GM10248 (cell line): ENCODE data around the gene PEAK3.

ENCODE experiments used
- CTCF ChIA-PET: fragments of 300-600 bp; sonication (Branson Sonifier 250); formaldehyde crosslinking; extraction: SDS; loops from one replicate; lab custom pipeline; 2021; ENCODE audit warnings: antibody characterized with exemption; lab: Yijun Ruan, JAX
- POLR2A ChIA-PET: fragments of 350-650 bp; sonication (Branson Sonifier 250); formaldehyde crosslinking; extraction: SDS; loops from one replicate; lab custom pipeline; 2020; ENCODE audit warnings: antibody characterized with exemption; lab: Yijun Ruan, JAX
- DNase-seq: peaks from one replicate; pipeline ENCODE4 v3.0.0; 2012; ENCODE audit errors: extremely low spot score
- TF ChIP-seq, protein P1 (sequence below): IDR thresholded peaks from 2 replicates; pipeline ENCODE4 v1.5.1; 2012; ENCODE audit warnings: mild to moderate bottlenecking, low read depth; ENCODE audit errors: extremely low read depth, missing control alignments, control extremely low read depth

Gene PEAK3

DNA sequence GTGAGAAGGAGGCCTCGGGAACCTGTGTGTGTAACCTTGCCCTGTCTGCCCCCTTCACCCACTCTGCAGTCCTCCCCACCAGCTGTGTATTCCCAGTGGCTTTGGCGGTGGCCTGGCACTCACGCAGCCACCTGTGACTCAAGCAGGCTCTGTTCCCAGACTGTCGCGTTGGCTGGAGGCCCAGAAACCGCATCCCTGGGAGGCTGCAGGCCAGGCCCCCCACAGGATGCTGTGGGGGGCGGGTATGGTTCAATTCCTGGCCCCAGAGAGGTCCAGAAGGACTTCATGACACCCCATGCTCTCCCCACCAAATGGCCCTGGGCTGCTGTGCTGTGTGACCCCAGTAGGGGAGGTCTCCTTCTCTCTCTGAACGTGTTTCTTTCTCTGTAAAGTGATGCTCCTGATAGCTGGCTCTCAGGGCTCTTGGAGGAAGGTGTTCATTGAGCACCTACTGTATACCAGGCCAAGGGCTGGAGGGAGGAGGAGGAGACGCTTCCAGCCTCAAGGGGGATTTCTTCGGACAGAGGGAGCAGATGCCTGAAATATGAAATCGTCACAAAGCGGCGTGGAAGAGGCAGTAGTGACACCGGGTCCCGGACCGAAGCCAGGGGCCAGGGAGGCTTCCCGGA, 27.9 kb upstream of the PEAK3 start:
- TF ChIP-seq, protein P1, sequence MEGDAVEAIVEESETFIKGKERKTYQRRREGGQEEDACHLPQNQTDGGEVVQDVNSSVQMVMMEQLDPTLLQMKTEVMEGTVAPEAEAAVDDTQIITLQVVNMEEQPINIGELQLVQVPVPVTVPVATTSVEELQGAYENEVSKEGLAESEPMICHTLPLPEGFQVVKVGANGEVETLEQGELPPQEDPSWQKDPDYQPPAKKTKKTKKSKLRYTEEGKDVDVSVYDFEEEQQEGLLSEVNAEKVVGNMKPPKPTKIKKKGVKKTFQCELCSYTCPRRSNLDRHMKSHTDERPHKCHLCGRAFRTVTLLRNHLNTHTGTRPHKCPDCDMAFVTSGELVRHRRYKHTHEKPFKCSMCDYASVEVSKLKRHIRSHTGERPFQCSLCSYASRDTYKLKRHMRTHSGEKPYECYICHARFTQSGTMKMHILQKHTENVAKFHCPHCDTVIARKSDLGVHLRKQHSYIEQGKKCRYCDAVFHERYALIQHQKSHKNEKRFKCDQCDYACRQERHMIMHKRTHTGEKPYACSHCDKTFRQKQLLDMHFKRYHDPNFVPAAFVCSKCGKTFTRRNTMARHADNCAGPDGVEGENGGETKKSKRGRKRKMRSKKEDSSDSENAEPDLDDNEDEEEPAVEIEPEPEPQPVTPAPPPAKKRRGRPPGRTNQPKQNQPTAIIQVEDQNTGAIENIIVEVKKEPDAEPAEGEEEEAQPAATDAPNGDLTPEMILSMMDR: no peak
- ChIA-PET POLR2A (no interaction called here), CTCF (no interaction called here)
- DNase-seq: no peak

DNA sequence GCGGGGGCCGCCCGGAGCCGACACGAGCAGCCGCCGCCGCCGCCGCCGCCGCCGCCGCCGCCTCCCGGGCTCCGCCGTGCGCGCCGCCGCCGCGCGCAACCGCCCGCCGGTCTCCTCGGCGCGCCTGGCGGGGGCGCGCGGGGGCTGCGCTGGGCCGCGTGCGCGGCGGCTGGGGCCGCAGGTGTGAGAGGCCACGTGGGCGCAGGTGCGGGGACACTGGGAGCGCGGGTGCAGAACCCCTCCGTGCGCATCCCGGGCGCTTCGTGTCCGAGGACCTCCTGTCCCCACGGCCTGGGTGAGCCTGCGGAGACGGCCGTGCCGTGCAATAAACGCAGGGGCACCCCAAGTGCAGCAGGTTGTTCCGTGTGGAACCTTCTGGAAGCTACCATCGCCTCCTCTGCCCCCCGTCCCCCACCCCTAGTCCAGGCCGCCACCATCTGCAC, 26.2 kb upstream of the PEAK3 start, which contains the start of gene LINGO3:
TSS of gene LINGO3 (minus strand) at position 41 of the 443 bp plus-strand sequence. CDS start 16,378 bp downstream, outside the sequence.
- CTCF ChIA-PET: interaction anchor here (1.2 kb wide), 1 partner anchor 19 kb away, joined by 3 read pairs; no protein-coding TSS in a partner anchor
- DNase-seq: no peak

DNA sequence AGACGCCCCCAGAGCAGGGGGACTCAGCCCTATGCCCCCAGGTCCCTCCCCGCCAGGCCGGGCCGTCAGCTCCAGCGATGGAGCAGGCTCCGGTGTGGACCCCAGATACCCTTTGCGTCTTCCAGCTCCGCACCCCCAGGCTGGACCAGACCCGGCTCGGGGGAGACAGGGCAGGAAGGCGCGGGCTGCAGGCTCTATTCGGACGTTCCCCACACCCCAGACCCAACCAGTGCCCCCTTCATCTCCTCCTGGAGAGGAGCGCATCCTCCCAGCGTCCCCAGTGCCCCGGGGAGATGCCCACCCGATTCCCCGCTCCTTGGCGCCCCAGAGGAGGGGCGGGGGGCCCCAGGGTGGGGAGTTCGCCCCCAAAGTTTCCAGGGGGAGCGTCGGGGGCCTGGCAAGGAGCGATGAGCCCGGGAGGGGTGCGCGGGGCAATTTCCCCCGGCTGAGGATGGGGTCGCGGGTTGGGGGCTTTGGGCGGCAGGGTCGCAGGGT, 25.6 kb upstream of the PEAK3 start:
- TF ChIP-seq, protein P1: no peak
- no peak for DNase-seq
- POLR2A ChIA-PET: no interaction called here
- CTCF ChIA-PET: interaction anchor here (2.9 kb wide), 1 partner anchor 9 kb away, joined by 17 read pairs; no protein-coding TSS in a partner anchor

More for the DNA sequence above, 26.2 kb upstream of the PEAK3 start, which contains the start of gene LINGO3:
- TF ChIP-seq, protein P1: no peak
- POLR2A ChIA-PET: no interaction called here

GRCh38 chr19:2306971-2307370, 25.0 kb upstream of the PEAK3 start:
- TF ChIP-seq, protein P1: no peak
- DNase-seq: no peak
- POLR2A ChIA-PET: no interaction called here
- CTCF ChIA-PET: interaction anchor here (2.9 kb wide), 1 partner anchor 10 kb away, joined by 17 read pairs; no protein-coding TSS in a partner anchor

- ChIA-PET POLR2A (no interaction called here), CTCF (interaction anchor here (1.4 to 2.9 kb wide), 2 partner anchors 11 to 86 kb away, joined by 3 to 17 read pairs; no protein-coding TSS in a partner anchor)
- DNase-seq: no peak
- TF ChIP-seq, protein P1: no peak
Observed at GRCh38 chr19:2306281-2306806, 24.4 kb upstream of the PEAK3 start.

- POLR2A ChIA-PET: no interaction called here
- CTCF ChIA-PET: interaction anchor here (1.1 to 2.9 kb wide), 3 partner anchors 9 to 86 kb away, joined by 3 to 17 read pairs (median 5); no protein-coding TSS in a partner anchor
- no peak for DNase-seq
- TF ChIP-seq, protein P1: no peak
Observed at GRCh38 chr19:2305452-2306280, 23.7 kb upstream of the PEAK3 start.
